GM23248 (cell line): Measurements from ENCODE around the gene TPO.

Source experiments
- EZH2 ChIP-seq: fragments of 200-600 bp; sonication (generic); IDR thresholded peaks from 2 replicates; pipeline ENCODE4 v1.6.1; 2018; ENCODE audit warnings: antibody characterized with exemption, mild to moderate bottlenecking; ENCODE audit not compliant: insufficient read depth, poor library complexity, severe bottlenecking
- EZH2phosphoT487 ChIP-seq: fragments of 200-600 bp; sonication (generic); IDR thresholded peaks from 2 replicates; pipeline ENCODE4 v1.6.1; 2018; ENCODE audit warnings: antibody characterized with exemption, moderate library complexity, mild to moderate bottlenecking, low read depth; ENCODE audit not compliant: insufficient read depth

DNA sequence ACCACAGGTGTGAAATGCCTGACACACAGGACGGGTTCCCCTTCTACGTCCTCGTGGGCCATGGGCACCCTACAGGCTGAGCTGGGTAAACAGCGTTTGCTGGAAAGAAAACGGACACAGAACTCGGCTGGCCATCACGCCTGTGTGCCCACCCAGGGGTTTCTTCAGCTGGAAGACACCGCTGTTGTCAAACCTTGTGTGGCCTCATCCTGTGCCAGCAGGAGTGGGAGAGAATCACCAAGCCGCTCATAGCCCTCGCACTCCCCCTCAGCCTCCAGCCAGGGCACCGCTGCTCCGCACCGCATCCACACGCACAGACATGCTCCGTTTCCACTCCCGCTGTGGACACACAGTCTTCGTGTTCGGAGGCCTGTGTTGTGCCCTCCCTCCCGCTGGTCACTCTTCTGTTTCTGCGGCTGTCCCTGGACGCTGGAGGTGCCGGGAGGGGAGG lies 169.7 kb downstream of the TPO start:
- TF ChIP-seq EZH2phosphoT487 (no peak), EZH2 (no peak)
